ENCODE data around the gene P3H2. TPM values are rescaled to one million over a fixed set of nuclear protein-coding genes. Genes with fewer than 3 reads are reported as not detected.
"Not testable (repeated sequence)": the region's sequence is repeated elsewhere in the genome, so short reads cannot be mapped to it uniquely, and the experiment has no call there.

The P3H2 gene
- total RNA-seq, 1 experiment from 2014 or later = 0.76 TPM

GRCh38 chr3:189961086-189961485, 159.6 kb downstream of the P3H2 start:
- H3K27me3 ChIP-seq (ENCODE audit: insufficient read depth, low read length); H3K36me3 ChIP-seq (ENCODE audit: control insufficient read depth in 1 of 2, insufficient read depth in 2 of 2, low read length in 2 of 2); H3K9me3 ChIP-seq (ENCODE audit: control insufficient read depth in 1 of 2, insufficient read depth in 1 of 2, low read depth in 1 of 2, low read length in 2 of 2); H4K20me1 ChIP-seq (ENCODE audit: insufficient read depth); BruUV-seq (replicated peaks); H3K9me2 ChIP-seq (ENCODE audit: insufficient read depth); H3K79me2 ChIP-seq (ENCODE audit: insufficient read depth, low read length); ATAC-seq; H3K4me1 ChIP-seq (ENCODE audit: control insufficient read depth in 1 of 2, insufficient read depth in 2 of 2, low read length in 2 of 2); POLR2A ChIA-PET; DNase-seq (ENCODE audit: low read depth, low spot score); H3K27ac ChIP-seq (ENCODE audit: low read depth, low read length); H3K4me3 ChIP-seq (replicated peaks in 1 of 2; ENCODE audit: low read depth in 1 of 2, low read length in 2 of 2): not testable (repeated sequence)
- H3K9ac ChIP-seq (ENCODE audit: low read length) = peak overlapping the region; percentile 15; the same call in 1 of the 2 replicates
- H2AFZ ChIP-seq (ENCODE audit: low read depth, low read length, poor library complexity, severe bottlenecking) = peak overlapping the region; percentile 71
- RAD21 ChIA-PET (ENCODE audit: low non-redundant PET in 1 of 2, low total read pairs in 2 of 2, uncharacterized antibody in 2 of 2, unreplicated experiment in 2 of 2) = interaction anchor here (0.6 to 1.2 kb wide), 5 partner anchors 423 to 842 kb away, joined by 3 to 5 read pairs (median 3); no protein-coding TSS in a partner anchor
- CTCF ChIA-PET = interaction anchor here (0.6 to 3.5 kb wide), 26 partner anchors 13 to 1089 kb away, joined by 3 to 28 read pairs (median 4); partner anchors contain the start of gene CLDN1
- peak overlapping the region; percentile 56 for H3K4me2 ChIP-seq (ENCODE audit: low read length)
- intact Hi-C loops (cut with micrococcal nuclease) = loop anchor here (1.0 to 2.0 kb wide), 6 partner anchors 56 to 1090 kb away; partner anchors contain the start of gene CLDN1

- ChIA-PET POLR2A (no interaction called here), CTCF (no interaction called here), RAD21 (ENCODE audit: low non-redundant PET in 1 of 2, low total read pairs in 2 of 2, uncharacterized antibody in 2 of 2, unreplicated experiment in 2 of 2) (no interaction called here)
- no peaks in the 10 kb centered on the region for H3K27me3 ChIP-seq (ENCODE audit: insufficient read depth, low read length)
- ATAC-seq = no peak
- no TSS peak for BruUV-seq (replicated peaks)
- H2AFZ ChIP-seq (ENCODE audit: low read depth, low read length, poor library complexity, severe bottlenecking) = no peak overlapping the region
- H3K9me3 ChIP-seq (ENCODE audit: control insufficient read depth in 1 of 2, insufficient read depth in 1 of 2, low read depth in 1 of 2, low read length in 2 of 2) = no peaks in the 10 kb centered on the region
- H3K4me1 ChIP-seq (ENCODE audit: control insufficient read depth in 1 of 2, insufficient read depth in 2 of 2, low read length in 2 of 2) = no peaks in the 10 kb centered on the region; a peak in 1 of 4 replicates
- no peak overlapping the region for H3K9ac ChIP-seq (ENCODE audit: low read length)
- H4K20me1 ChIP-seq (ENCODE audit: insufficient read depth) = no peaks in the 10 kb centered on the region
- no peaks in the 10 kb centered on the region for H3K36me3 ChIP-seq (ENCODE audit: control insufficient read depth in 1 of 2, insufficient read depth in 2 of 2, low read length in 2 of 2)
- H3K4me3 ChIP-seq (replicated peaks in 1 of 2; ENCODE audit: low read depth in 1 of 2, low read length in 2 of 2) = no peak overlapping the region
- DNase-seq (ENCODE audit: low read depth, low spot score) = no peak
- H3K9me2 ChIP-seq (ENCODE audit: insufficient read depth) = no peaks in the 10 kb centered on the region
- no peaks in the 10 kb centered on the region for H3K79me2 ChIP-seq (ENCODE audit: insufficient read depth, low read length)
- TF ChIP-seq YY1 (IDR thresholded peaks at IDR 0.05; ENCODE audit: extremely low read depth, insufficient replicate concordance, low read depth, low read length) (no peak), ZNF274 (IDR thresholded peaks at IDR 0.05; ENCODE audit: low read depth, low read length) (no peak), SP1 (IDR thresholded peaks at IDR 0.05; ENCODE audit: low read depth) (no peak), ZFX (IDR thresholded peaks at IDR 0.05) (no peak), JUND (IDR thresholded peaks at IDR 0.05) (no peak), EGR1 (IDR thresholded peaks at IDR 0.05; ENCODE audit: low read depth) (no peak), SIN3A (IDR thresholded peaks at IDR 0.05; ENCODE audit: low read depth) (no peak), REST (IDR thresholded peaks at IDR 0.05; ENCODE audit: low read depth) (no peak), CTCF (IDR thresholded peaks at IDR 0.05 in 2 of 3, conservative IDR thresholded peaks at IDR 0.05 in 1 of 3; ENCODE audit: borderline replicate concordance in 1 of 3, insufficient read depth in 1 of 3, low read depth in 2 of 3, low read length in 2 of 3) (no peak), TCF7L2 (IDR thresholded peaks at IDR 0.05; ENCODE audit: borderline replicate concordance, extremely low read depth, insufficient read depth, insufficient read length) (no peak), FOSL1 (IDR thresholded peaks at IDR 0.05; ENCODE audit: low read depth) (no peak)
- no peak overlapping the region for H3K27ac ChIP-seq (ENCODE audit: low read depth, low read length)
- intact Hi-C loops (cut with micrococcal nuclease) = no loop called here
- H3K4me2 ChIP-seq (ENCODE audit: low read length) = no peak overlapping the region
Observed at GRCh38 chr3:189954733-189955665, 165.7 kb downstream of the P3H2 start.

Measured in HCT116 (cell line).